Stimulated activated naive CD4-positive, alpha-beta T cell (primary cell): Measurements from ENCODE around the gene SIRPD.
"Not testable (repeated sequence)": the region's sequence is repeated elsewhere in the genome, so short reads cannot be mapped to it uniquely, and the experiment has no call there.

Experiments used
- DNase-seq, 6 experiments: peaks; one replicate each; lab custom pipeline; 2025; lab: John Stamatoyannopoulos, UW

The SIRPD gene

DNA sequence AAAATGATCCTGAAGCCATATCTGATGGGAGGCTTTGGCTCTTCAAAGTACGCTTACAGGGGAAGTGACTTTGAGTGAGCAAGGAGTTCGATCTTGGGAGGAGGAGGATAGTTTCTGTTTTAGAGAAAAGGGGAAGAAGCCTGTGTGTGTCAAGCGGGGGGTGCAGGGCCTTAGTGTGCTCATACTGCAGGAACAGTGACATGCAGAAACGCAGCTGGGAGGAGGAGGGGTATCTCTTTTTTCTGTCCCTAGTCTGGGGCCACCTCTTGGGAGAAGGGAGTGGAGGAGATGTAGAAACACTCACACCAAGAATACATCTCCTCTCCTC lies 19.8 kb downstream of the SIRPD start:
- DNase-seq, result no peak

DNA sequence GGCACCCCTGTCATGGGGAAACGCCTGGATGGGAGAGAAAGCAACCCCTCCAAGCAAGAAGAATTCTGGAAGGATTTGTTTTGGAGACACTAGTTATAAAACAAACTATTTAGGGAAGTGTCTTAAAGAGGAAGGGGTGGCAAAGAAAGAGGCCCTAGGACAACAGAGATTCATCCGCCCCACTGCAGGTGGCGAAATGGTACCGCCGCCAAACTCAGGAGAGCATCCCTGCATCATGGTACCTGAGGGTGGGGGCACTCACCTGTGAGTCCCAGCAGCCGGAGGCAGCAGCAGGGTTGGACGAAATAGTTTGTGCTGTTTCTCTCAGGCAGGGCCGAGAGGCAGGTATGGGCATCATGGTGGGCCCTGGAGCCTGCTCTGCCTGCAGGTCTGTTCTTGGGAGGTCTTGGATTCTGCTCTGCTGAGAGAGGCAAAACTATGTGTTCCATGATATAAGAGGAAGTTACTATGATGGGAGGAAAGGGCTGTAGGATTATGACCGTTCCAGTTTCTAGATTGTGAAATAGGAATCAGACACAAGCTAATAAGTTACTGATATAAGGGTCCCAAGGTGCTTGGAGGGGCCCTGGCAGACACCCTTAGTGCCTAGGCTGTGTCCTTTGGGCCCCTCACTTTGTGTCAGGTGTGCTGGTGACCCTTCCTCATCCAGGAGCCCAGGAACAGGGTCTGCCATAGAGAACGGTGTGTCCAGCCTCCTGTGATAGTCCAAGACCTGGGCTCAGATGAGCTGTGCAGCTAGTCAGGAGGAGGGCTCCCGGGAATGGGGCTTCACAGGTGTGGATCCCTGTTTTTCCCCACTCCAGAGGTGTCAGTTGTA lies 20.4 kb downstream of the SIRPD start:
- no peak for DNase-seq

DNA sequence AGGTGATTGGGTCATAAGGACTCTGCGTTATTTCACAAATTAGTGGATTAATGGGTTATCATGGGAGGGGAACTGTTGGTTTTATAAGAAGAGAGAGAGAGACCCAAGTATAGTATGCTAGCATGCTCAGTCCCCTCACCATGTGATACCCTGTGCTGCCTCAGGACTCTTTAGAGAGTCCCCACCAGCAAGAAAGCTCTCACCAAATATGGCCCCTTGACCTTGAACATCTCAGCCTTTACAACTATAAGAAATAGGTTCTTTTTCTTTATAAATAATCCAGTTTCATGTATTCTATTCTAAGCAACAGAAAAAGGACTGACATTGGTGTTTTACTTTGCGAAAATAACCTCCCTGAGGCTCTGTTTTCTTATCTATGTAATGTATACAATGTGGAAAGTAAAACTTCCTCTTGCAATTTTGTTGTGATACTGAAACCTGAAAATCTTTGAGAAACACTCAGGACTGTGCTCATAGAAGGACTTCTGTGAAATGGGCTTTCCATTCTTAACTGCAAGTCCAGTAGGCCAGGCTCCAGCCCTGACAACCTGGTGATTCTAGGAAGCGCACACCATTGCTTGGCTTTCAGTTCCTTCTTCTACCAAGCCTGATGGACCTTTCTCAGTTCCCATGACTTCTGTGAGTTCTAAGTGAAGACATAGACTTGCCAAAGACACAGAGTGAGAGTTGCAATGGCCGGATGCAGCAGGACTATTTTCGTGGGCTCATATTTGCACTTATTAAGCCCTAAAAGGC lies 21.9 kb downstream of the SIRPD start:
- no peak for DNase-seq

GRCh38 chr20:1534526-1534925 lies 23.0 kb downstream of the SIRPD start:
- no peak for DNase-seq

- peak in 2 of 6 experiments; percentile 7 to 17 for DNase-seq
These were observed 24.4 kb downstream of the SIRPD start for GRCh38 chr20:1533059-1533458.

- no peak for DNase-seq
These were observed 28.7 kb downstream of the SIRPD start for GRCh38 chr20:1528811-1529210.

DNA sequence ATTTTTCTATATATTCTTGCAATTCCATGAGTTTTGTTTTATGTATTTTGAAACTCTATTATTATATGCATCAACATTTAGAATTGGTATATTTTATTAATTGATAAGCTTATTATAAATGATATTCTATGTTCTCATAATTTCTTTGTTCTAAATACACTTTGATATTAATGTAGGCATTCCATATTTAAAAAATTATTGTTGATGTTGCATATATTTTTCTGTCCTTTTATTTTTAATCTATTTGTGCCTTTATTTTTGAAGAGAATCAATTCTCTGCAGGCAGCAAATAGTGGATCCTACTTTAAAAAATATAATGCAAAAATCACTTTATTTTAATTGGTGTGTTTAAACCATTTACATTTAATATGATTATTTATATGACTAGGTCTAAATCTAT lies 29.6 kb downstream of the SIRPD start:
- no peak for DNase-seq

DNA sequence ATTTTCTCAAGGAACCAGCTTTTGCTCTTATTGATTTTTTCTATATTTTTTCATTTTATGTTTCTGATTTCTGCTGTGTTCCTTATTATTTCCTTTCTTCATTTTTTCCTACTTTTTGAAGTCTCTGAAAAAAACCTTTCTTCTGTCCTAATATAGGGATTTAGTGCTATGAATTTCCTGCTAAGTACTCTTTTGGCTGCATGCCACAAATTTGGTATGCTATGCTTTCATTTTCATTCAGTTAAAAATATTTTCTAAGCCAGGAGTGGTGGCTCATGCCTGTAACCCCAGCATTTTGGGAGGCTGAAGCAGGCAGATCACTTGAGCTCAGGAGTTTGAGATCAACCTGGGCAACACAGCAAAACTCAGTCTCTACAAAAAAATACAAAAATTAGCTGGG lies 30.6 kb downstream of the SIRPD start:
- DNase-seq, result no peak

DNA sequence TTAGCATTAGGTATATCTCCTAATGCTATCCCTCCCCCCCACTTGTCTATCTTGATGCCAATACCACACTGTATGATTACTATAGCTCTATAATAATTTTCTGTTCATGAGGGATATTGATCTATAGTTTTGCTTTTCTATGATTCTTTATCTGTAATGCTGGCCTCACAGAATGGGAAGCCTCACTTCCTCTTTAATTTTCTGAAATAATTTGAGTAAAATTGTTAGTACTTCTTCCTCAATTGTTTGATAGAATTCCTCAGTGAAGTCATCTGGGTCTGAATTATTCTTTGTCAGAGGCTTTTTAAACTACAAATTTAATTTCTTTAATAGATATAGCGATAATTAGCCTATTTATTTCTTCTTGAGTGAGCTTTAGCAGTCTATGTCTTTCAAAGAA lies 31.2 kb downstream of the SIRPD start:
- DNase-seq, result no peak

- no peak for DNase-seq
These were observed 33.5 kb downstream of the SIRPD start for GRCh38 chr20:1524004-1524403.

- no peak for DNase-seq
These were observed 40.5 kb downstream of the SIRPD start for GRCh38 chr20:1517010-1517409.

- no peak for DNase-seq
These were observed 43.7 kb downstream of the SIRPD start for GRCh38 chr20:1513801-1514200.

DNA sequence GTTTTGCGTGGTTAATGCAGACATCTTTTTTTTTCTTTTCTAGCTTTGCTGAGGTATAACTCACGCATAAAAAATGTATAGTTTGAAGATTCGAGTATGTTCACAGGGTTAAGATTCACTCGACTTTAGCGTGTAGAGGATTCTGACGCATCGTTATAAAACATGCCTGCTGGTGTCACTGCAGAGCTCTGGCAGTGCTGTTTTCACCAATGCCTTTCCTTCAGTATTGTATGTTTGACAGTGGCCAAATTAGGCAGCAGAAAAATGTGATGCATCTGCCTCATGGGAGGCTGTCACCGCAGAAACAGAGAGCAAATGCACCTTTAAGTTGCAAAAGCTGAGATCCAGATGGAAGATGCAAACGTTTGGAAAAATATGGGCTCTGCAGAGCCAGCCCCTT lies 48.3 kb downstream of the SIRPD start:
- peak in 5 of 6 experiments; percentile 1 to 31 (median 9) for DNase-seq

DNA sequence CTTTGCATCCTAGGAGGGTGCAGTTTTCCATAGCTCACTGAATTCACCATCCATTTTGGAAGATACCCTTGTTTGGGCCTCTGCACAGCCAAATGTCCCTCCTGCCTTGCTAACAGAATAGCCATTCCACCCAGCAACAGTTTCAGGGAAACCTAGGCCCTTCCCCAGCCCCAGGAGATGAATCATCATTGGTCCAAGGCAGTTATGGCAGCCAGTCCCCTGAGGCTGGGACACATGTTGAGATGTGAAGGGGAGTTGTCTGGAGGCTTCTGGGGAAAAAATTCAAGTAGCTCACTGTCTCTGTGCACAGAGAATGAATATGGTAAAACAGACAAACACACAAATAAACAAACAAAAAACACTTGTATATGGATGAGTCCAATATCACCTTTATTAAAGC lies 48.9 kb downstream of the SIRPD start:
- no peak for DNase-seq

- DNase-seq, result no peak
These were observed 50.2 kb downstream of the SIRPD start for GRCh38 chr20:1507276-1507675.

DNA sequence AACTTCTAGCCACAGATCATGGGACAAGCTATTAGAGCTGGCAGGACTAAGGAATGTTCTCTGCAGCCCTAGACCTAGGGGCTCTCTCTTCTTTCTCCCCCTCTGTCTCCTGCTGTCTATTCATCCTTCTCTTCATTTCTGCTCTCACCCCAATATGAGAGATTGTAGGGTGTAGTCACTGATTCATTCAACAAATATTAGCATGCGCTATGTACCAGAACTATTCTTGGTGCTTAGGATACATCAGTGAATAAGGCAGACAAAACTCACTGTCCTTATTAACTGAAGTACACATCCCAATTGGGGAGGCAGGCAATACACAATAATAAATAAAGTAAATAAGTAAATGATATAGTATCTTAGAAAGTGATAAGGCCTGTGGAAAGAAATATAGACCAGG lies 51.6 kb downstream of the SIRPD start:
- DNase-seq, result no peak

- DNase-seq, result no peak
These were observed 52.1 kb downstream of the SIRPD start for GRCh38 chr20:1505361-1505760.

- peak; percentile 51 to 82 (median 70) for DNase-seq
These were observed 53.8 kb downstream of the SIRPD start for GRCh38 chr20:1503564-1504227.

DNA sequence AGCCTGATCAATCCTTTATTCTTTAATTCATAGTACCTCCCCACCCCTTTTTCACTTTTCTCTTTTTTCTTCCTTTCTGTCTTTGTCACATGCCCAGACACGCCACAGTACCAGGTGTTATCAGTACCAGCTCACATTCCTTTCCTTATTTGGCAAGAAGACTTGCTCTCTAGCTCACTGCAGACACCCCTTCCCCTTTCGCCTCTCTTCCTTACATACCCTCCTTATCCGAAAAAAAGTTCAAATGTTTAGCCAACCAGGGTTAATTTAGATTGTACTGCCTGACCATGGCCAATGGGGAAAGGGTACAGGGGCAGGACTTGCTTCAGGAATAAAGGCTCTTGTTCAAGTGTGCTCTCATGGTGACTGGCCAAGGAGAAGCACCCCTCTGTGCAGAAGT lies 57.0 kb downstream of the SIRPD start:
- DNase-seq, result no peak

DNA sequence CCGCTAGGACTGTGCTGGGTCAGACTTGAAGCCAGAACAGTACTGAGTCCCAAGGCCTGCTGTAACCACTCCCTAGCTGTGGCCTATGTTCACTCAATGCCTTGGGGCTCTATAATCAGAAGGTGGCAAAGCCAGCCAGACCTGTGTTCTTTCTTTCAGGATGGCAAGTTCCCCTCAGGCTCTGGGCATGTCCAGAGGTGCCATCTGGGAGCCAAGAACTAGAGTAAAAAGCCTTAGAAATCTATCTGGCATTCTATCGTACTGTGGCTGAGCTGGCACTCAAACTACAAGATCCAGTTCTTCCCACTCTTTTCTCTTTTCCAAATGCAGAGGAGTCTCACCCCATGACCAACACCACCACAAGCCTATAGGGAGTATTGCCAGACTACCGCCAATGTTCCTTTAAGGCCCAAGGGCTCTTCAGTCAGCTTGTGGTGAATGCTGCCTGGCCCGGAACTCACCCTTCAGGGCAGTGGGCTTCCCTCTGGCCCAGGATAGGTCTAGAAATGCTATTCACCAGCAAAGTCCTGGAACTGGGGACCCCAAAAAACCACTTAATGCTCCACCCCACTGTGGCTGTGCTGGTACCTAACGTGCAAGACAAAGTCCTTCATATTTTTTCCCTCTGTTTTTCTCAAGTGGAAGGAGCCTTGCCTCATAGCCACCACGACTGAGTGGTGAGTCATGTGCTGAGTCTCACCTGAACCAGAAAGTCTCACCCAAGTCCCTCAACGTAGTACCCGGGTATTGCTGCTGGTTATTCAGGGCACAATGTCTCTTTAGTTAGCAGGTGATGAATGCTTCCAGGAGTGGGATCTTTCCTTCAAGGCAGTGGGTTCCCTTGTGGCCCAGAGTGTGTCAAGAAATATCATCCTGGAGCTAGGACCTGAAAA lies 57.7 kb downstream of the SIRPD start:
- no peak for DNase-seq

GRCh38 chr20:1497371-1497770 lies 60.1 kb downstream of the SIRPD start:
- DNase-seq, result not testable (repeated sequence)

- DNase-seq, result no peak
These were observed 60.6 kb downstream of the SIRPD start for GRCh38 chr20:1496930-1497329.
